NCI-H2227 (cell line): ENCODE measurements around the gene PTPRT.
"Not testable (repeated sequence)": the region's sequence is repeated elsewhere in the genome, so short reads cannot be mapped to it uniquely, and the experiment has no call there.

ENCODE experiments used
- DNase-seq: peaks from one replicate; lab custom pipeline; 2025; ENCODE audit not compliant: unreplicated experiment; lab: John Stamatoyannopoulos, UW

The PTPRT gene

GRCh38 chr20:43187476-43188233 lies 2.1 kb downstream of the PTPRT start:
- DNase-seq = peak; percentile 60

GRCh38 chr20:43186312-43186711 lies 3.4 kb downstream of the PTPRT start:
- DNase-seq = no peak

DNA sequence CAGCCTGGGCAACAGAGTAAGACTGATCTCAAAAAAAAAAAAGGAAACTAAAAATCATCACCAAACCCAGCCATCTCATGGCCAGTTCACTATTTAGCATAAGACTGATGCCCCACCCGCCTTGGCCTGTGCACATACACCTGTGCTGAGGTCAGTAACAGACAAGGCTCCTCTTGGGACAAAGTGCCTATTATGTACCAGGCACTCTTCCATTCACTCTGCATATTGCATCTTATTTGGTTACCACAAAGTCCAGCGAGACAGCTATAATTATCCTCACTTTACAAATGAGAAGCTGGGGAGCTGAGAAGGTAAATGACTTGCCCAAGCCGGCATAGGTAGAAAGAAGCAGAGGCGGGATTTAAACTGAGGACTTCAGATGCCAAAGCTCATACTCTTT lies 3.8 kb downstream of the PTPRT start:
- no peak for DNase-seq

DNA sequence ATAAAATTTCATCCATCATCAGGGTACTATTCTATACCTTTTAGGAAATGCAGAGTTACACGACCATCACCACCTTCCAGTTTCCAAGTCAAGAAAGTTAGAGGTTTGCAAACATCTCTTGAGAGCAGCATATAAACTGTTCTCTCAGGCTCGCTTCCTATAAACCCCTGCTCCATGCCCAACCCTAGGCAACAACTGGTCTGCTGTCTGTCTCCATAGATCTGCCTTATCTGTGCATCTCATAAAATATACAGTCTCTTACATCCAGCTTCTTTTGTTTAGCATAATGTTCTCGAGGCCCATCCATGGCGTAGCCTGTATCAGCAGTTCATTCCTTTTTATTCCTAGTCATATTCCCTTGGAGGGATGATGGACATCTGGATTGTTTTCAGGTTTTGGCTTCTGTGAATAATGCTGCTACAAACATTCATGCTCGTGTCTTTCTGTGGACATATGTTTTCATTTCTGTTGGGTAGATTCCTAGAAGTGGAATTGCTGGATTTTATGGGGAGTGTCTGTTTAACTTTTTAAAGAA lies 6.1 kb downstream of the PTPRT start:
- no peak for DNase-seq

- no peak for DNase-seq
These were observed 11.6 kb downstream of the PTPRT start for GRCh38 chr20:43178080-43178479.

DNA sequence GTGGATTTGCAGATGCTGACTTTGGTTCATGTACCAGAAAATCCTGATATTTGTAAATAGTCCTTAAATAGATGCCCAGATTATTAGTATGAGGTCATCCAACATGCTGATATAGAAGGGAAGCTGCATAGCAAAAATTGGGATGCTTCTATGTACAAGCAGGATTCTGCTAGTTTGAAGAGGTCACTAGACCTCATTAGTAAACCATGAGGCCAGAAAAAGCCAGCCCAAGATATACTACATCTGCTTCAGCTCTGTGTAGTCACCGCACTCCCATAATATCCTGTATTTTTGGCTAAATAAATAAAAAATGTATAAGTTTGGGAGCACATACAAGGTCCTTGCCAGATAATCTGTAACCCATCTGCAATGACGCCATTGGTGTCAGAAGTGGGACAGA lies 13.0 kb downstream of the PTPRT start:
- no peak for DNase-seq

DNA sequence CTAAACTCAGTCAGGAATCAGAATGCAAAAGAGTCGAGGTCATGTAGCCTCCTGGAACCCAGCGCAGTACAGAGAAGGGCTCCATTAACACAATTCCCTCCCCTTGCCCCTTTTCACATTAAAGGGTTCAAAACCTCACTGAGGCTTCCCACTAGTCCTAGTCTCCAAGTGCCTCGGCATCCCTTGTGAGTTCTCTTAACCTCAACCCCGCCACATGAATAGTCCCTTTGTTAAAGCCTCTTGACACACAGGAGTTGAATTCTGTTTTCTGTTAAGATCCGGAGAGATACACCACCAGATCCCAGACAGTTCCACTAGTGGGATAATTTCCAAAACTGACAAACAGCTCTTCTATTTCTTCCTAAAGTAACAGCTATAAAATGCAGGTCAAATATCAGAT lies 17.8 kb downstream of the PTPRT start:
- no peak for DNase-seq

DNA sequence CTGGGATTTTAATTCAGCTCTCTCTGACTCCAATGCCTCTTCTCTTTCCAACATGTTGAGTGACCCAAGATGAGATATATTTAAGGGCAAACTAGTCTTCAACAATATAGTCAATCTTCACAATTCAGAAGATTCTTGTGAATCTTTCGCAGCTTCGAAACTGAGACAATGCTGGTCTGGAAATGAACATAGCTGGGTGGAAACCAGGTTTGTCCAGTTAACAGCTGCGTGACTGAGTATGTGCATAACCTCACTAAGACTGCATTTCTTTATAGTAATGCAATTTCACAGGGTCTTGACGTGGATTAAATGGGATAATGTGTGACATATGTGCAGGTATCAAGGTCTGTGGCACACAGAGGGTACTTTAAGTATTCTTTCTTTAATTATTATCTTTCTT lies 18.9 kb downstream of the PTPRT start:
- no peak for DNase-seq

DNA sequence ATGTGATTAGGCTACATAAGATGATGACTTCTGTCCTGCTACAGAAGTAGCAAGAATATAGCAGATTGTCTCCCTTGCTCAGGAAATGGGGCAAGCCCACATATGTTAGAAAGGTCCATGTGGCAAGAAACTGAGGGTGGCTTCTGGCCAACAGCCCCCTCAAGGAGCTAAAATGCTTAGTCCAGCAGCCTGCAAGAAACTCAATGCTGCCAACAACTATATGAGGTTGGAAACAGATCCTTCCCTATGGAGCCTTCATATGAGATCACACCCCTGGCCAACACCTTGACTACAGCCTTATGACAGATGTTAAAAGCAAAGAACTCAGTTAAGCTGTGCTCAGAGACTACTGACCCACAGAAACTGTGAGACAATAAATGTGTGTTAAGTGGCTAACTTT lies 22.1 kb downstream of the PTPRT start:
- DNase-seq = no peak

- DNase-seq = no peak
These were observed 22.7 kb downstream of the PTPRT start for GRCh38 chr20:43167021-43167420.

GRCh38 chr20:43165611-43166010 lies 24.1 kb downstream of the PTPRT start:
- no peak for DNase-seq

GRCh38 chr20:43164736-43165135 lies 25.0 kb downstream of the PTPRT start:
- not testable (repeated sequence) for DNase-seq

- DNase-seq = no peak
These were observed 28.0 kb downstream of the PTPRT start for GRCh38 chr20:43161716-43162115.

DNA sequence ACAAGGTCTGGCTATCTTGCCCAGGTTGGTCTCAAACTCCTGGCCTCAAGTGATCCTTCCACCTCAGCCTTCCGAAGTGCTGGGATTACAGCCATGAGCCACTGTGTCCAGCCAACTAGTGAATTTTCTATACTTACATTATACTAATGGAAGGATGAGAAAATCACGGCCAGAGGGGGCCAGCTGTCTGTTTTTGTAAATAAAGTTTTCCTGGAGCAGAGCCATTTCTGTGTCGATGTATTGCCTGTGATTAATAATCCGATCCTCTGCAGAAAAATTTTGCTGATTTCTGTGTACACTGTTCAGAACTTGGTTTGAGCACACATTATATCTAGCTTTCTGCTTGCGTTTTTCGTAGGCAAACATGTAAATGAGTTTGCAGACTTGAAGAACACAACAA lies 28.8 kb downstream of the PTPRT start:
- DNase-seq = no peak

DNA sequence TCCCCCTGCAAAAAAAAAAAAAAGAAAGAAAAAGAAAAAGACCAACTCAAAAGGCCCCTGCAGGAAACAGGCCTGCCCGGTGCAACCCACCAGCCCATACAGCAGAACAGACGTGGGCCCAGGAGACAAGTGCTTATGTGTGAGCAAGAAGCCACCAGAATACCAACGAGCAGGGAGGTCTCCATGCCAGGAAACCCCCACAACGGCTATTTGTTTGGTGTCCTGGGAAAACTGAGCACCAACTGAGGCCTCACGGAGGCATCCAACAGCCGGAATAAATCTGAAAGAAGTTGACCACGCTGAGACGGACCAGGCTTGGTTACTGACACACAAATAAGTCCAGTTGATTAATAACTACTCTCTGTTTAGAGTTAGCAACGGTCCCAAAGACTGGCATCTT lies 29.7 kb downstream of the PTPRT start:
- DNase-seq = no peak

- no peak for DNase-seq
These were observed 34.2 kb downstream of the PTPRT start for GRCh38 chr20:43155366-43156100.

- no peak for DNase-seq
These were observed 37.8 kb downstream of the PTPRT start for GRCh38 chr20:43151901-43152300.

- DNase-seq = no peak
These were observed 38.5 kb downstream of the PTPRT start for GRCh38 chr20:43151256-43151655.

DNA sequence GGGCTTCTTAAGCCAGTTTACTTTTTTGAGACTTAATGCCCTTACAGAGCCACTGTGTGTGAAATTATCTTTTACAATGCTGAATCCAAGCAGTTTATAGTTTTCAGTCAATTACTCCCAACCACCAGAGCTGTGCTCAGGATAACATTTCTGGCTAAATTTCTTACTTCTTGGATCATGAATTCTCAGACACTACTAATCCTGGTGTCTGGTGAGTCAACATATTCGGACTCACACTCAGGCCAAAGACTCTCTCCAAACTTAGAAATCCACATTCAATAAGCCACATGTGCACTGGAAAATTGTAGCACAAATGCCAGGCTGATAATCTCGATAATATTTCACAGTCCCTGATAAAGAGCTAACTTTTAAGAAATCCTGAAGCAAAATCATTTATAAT lies 49.0 kb downstream of the PTPRT start:
- no peak for DNase-seq

- DNase-seq = no peak
These were observed 51.5 kb downstream of the PTPRT start for GRCh38 chr20:43138061-43138770.

DNA sequence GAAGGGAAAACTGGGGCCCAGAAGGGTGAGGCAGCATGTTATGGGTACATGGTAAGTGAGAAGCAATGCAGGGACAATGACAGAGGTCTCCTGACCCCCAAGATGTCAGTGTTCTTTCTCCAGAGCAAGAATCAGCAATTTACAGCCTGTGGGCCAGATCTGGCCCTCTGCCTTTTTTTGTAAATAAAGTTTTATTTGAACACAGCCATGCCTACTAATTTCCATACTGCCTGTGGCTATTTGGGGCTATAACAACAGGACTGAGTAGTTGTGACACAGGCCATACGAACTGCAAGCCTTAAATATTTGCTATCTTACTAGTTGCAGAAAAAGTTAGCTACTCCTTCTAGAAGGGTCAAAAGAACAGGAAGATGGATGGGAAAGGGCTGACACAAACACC lies 52.5 kb downstream of the PTPRT start:
- no peak for DNase-seq

GRCh38 chr20:43124241-43124640 lies 65.5 kb downstream of the PTPRT start:
- no peak for DNase-seq
